Neural cell (in vitro differentiated cells): ENCODE measurements around the gene TEX11. TPM values are rescaled to one million over a fixed set of nuclear protein-coding genes. Genes with fewer than 3 reads are reported as not detected.

Source experiments
- H2AFZ ChIP-seq: fragments of 200-600, 300-800 bp; sonication (generic), shearing (Covaris generic); 2 replicates; pipeline ENCODE4 v1.6.0; 2014; ENCODE audit warnings: low read depth, mild to moderate bottlenecking, antibody characterized with exemption, low read length, moderate library complexity
- H3F3A ChIP-seq: fragments of 200-600 bp; shearing (Covaris generic); 2 replicates; pipeline ENCODE4 v1.6.1; 2016; ENCODE audit warnings: mild to moderate bottlenecking, moderate library complexity, mixed read lengths, antibody characterized with exemption, low read length; ENCODE audit not compliant: insufficient read depth, poor library complexity, severe bottlenecking
- H3K27ac ChIP-seq: fragments of 200-600, 300-800 bp; sonication (generic), shearing (Covaris generic); 2 replicates; pipeline ENCODE4 v1.5.1; 2014; ENCODE audit warnings: mild to moderate bottlenecking, low read length, moderate library complexity
- H3K27me3 ChIP-seq: fragments of 300-800, 200-600 bp; sonication (generic), shearing (Covaris generic); 2 replicates; pipeline ENCODE4 v1.6.0; 2014; ENCODE audit warnings: mild to moderate bottlenecking, low read depth, low read length, moderate library complexity; ENCODE audit not compliant: insufficient read depth
- H3K36me3 ChIP-seq: fragments of 300-800, 200-600 bp; sonication (generic), shearing (Covaris generic); 2 replicates; pipeline ENCODE4 v1.5.1; 2014; ENCODE audit warnings: mild to moderate bottlenecking, antibody characterized with exemption, low read length, moderate library complexity; ENCODE audit not compliant: insufficient read depth
- H3K4me2 ChIP-seq: fragments of 300-800, 200-600 bp; sonication (generic), shearing (Covaris generic); 2 replicates; pipeline ENCODE4 v1.6.0; 2014; ENCODE audit warnings: mild to moderate bottlenecking, low read length
- H3K4me3 ChIP-seq: fragments of 300-800, 200-600 bp; sonication (generic), shearing (Covaris generic); 2 replicates; pipeline ENCODE4 v1.5.1; 2014; ENCODE audit warnings: mild to moderate bottlenecking, low read length, moderate library complexity
- H3K79me2 ChIP-seq: fragments of 200-600 bp; shearing (Covaris generic); replicated peaks from 2 replicates; pipeline ENCODE4 v1.6.0; 2014; ENCODE audit warnings: mild to moderate bottlenecking, low read length, moderate library complexity; ENCODE audit not compliant: insufficient read depth
- H3K9ac ChIP-seq: fragments of 300-800, 200-600 bp; sonication (generic), shearing (Covaris generic); 2 replicates; pipeline ENCODE4 v1.6.1; 2016; ENCODE audit warnings: mild to moderate bottlenecking, low read length, mixed read lengths
- H3K9me2 ChIP-seq: fragments of 200-600 bp; shearing (Covaris generic); 2 replicates; pipeline ENCODE4 v1.6.1; 2016; ENCODE audit warnings: mild to moderate bottlenecking, low read length, mixed read lengths; ENCODE audit not compliant: insufficient read depth
- H3K9me3 ChIP-seq: fragments of 200-600, 300-800 bp; sonication (generic), shearing (Covaris generic); 2 replicates; pipeline ENCODE4 v1.6.1; 2016; ENCODE audit warnings: mild to moderate bottlenecking, mixed run types, low read length, moderate library complexity, mixed read lengths
- H4K20me1 ChIP-seq: fragments of 200-600 bp; shearing (Covaris generic); 2 replicates; pipeline ENCODE4 v1.6.1; 2016; ENCODE audit warnings: mild to moderate bottlenecking, mixed run types; ENCODE audit not compliant: insufficient read depth
- CTCF ChIP-seq: fragments of 450-650 bp; IDR thresholded peaks from 2 replicates; pipeline ENCODE4 v1.5.1; 2014; ENCODE audit warnings: antibody characterized with exemption, mild to moderate bottlenecking, moderate library complexity; ENCODE audit not compliant: poor library complexity, severe bottlenecking
- EP300 ChIP-seq: fragments of 450-650 bp; conservative IDR thresholded peaks from 2 replicates; pipeline ENCODE4 v1.6.1; 2014; ENCODE audit warnings: antibody characterized with exemption, mild to moderate bottlenecking, moderate library complexity; ENCODE audit not compliant: poor library complexity, severe bottlenecking
- EZH2 ChIP-seq: fragments of 200-600, 300-800 bp; shearing (Covaris generic), sonication (generic); IDR thresholded peaks from 2 replicates; pipeline ENCODE4 v1.6.1; 2014; ENCODE audit warnings: antibody characterized with exemption, low read length, borderline replicate concordance, mild to moderate bottlenecking; ENCODE audit not compliant: insufficient read depth, poor library complexity, severe bottlenecking
- MXI1 ChIP-seq: fragments of 450-650 bp; conservative IDR thresholded peaks from 2 replicates; pipeline ENCODE4 v1.6.1; 2014; ENCODE audit warnings: antibody characterized with exemption, mild to moderate bottlenecking; ENCODE audit not compliant: poor library complexity, severe bottlenecking
- POLR2AphosphoS5 ChIP-seq: IDR thresholded peaks from 2 replicates; pipeline ENCODE4 v1.6.1; 2012
- RAD21 ChIP-seq: fragments of 450-650 bp; conservative IDR thresholded peaks from 2 replicates; pipeline ENCODE4 v1.6.1; 2014; ENCODE audit warnings: antibody characterized with exemption, mild to moderate bottlenecking, moderate library complexity
- REST ChIP-seq: IDR thresholded peaks from 2 replicates; pipeline ENCODE4 v1.6.1; 2012; ENCODE audit warnings: borderline replicate concordance
- SMC3 ChIP-seq: fragments of 450-650 bp; conservative IDR thresholded peaks from 2 replicates; pipeline ENCODE4 v1.6.1; 2014; ENCODE audit warnings: antibody characterized with exemption, mild to moderate bottlenecking, moderate library complexity; ENCODE audit not compliant: poor library complexity
- TAF1 ChIP-seq: IDR thresholded peaks from 2 replicates; pipeline ENCODE4 v1.6.1; 2012; ENCODE audit warnings: low read depth
- polyA plus RNA-seq: library from polyadenylated mRNA; depleted of rRNA; stranded (reverse); fragments of >200 nt; gene quantifications from 2 replicates; pipeline ENCODE4 v1.2.3, GENCODE V29; 2014

The TEX11 gene
- polyA plus RNA-seq, 1 donor from 2014 or later = not detected

GRCh38 chrX:70552130-70552704 lies 356.3 kb downstream of the TEX11 start:
- Histone ChIP-seq H3K79me2 (no peaks in the 10 kb centered on the region), H3K36me3 (no peaks in the 10 kb centered on the region), H3K27me3 (no peaks in the 10 kb centered on the region), H2AFZ (no peak overlapping the region), H3K4me2 (no peak overlapping the region), H3K9me3 (no peaks in the 10 kb centered on the region), H3K4me3 (no peak overlapping the region), H3F3A (no peaks in the 10 kb centered on the region), H4K20me1 (no peaks in the 10 kb centered on the region), H3K9ac (no peak overlapping the region), H3K27ac (no peak overlapping the region), H3K9me2 (no peaks in the 10 kb centered on the region)
- no peak for TF ChIP-seq REST
- no peak for TF ChIP-seq CTCF
- TF ChIP-seq SMC3 = no peak
- no peak for TF ChIP-seq POLR2AphosphoS5
- no peak for TF ChIP-seq EZH2
- no peak for TF ChIP-seq RAD21

- Histone ChIP-seq H3K27me3 (no peaks in the 10 kb centered on the region), H3K4me2 (no peak overlapping the region), H3K9me2 (no peaks in the 10 kb centered on the region), H3K27ac (no peak overlapping the region), H3K36me3 (no peaks in the 10 kb centered on the region), H4K20me1 (no peaks in the 10 kb centered on the region), H3F3A (no peaks in the 10 kb centered on the region), H3K4me3 (no peak overlapping the region), H2AFZ (no peak overlapping the region), H3K79me2 (no peaks in the 10 kb centered on the region), H3K9me3 (no peaks in the 10 kb centered on the region), H3K9ac (no peak overlapping the region)
- no peak for TF ChIP-seq RAD21
- no peak for TF ChIP-seq REST
- no peak for TF ChIP-seq TAF1
- TF ChIP-seq CTCF = no peak
- no peak for TF ChIP-seq POLR2AphosphoS5
- no peak for TF ChIP-seq MXI1
- TF ChIP-seq SMC3 = no peak
- TF ChIP-seq EZH2 = no peak
- no peak for TF ChIP-seq EP300
These were observed 359.1 kb downstream of the TEX11 start for GRCh38 chrX:70549429-70549828.
